HepG2 (cell line): ENCODE data around the gene ABTB2. TPM values are rescaled to one million over a fixed set of nuclear protein-coding genes. Genes with fewer than 3 reads are reported as not detected.

Experiments used
- ATAD3A ChIP-seq: sonication (generic); formaldehyde crosslinking; IDR thresholded peaks from 2 replicates; pipeline ENCODE4 v1.4.0; 2020; ENCODE audit warnings: missing genetic modification reagents
- BORCS8-MEF2B ChIP-seq: sonication (generic); formaldehyde crosslinking; IDR thresholded peaks from 2 replicates; pipeline ENCODE4 v1.8.0; 2022; ENCODE audit warnings: mild to moderate bottlenecking, missing genetic modification reagents
- CENPT ChIP-seq: sonication (generic); formaldehyde crosslinking; IDR thresholded peaks from 2 replicates; pipeline ENCODE4 v1.8.0; 2022; ENCODE audit warnings: low read depth, mild to moderate bottlenecking, moderate library complexity, missing genetic modification reagents
- FUBP1 ChIP-seq: sonication (generic); formaldehyde crosslinking; IDR thresholded peaks from 2 replicates; pipeline ENCODE4 v1.5.1; 2020; ENCODE audit warnings: missing genetic modification reagents, mild to moderate bottlenecking, borderline replicate concordance
- GABPB1 ChIP-seq: IDR thresholded peaks from 2 replicates; pipeline ENCODE4 v1.6.1; 2016; ENCODE audit warnings: mild to moderate bottlenecking, missing genetic modification reagents, moderate library complexity, missing compliant biosample characterization
- KAT7 ChIP-seq: IDR thresholded peaks from 2 replicates; pipeline ENCODE4 v1.6.1; 2018; ENCODE audit warnings: borderline replicate concordance, missing compliant biosample characterization
- PAF1 ChIP-seq: IDR thresholded peaks from 2 replicates; pipeline ENCODE4 v1.6.1; 2016; ENCODE audit warnings: missing genetic modification reagents, missing compliant biosample characterization
- PHF5A ChIP-seq: IDR thresholded peaks from one replicate; pipeline ENCODE4 v1.6.1; 2018; ENCODE audit warnings: low read depth, missing genetic modification reagents; ENCODE audit not compliant: unreplicated experiment
- RARG ChIP-seq: sonication (generic); formaldehyde crosslinking; IDR thresholded peaks from 2 replicates; pipeline ENCODE4 v1.4.0; 2020; ENCODE audit warnings: low read depth, mild to moderate bottlenecking, missing genetic modification reagents
- SIN3B ChIP-seq: fragments of 150-350 bp; IDR thresholded peaks from 2 replicates; pipeline ENCODE4 v1.6.1; 2014; ENCODE audit warnings: low read length
- THYN1 ChIP-seq: sonication (generic); formaldehyde crosslinking; IDR thresholded peaks from 2 replicates; pipeline ENCODE4 v1.8.1; 2023; ENCODE audit warnings: low read depth, mild to moderate bottlenecking, moderate library complexity, missing genetic modification reagents, borderline replicate concordance
- ZNF562 ChIP-seq: sonication (generic); formaldehyde crosslinking; IDR thresholded peaks from 2 replicates; pipeline ENCODE4 v1.8.0; 2022; ENCODE audit warnings: missing genetic modification reagents, borderline replicate concordance
- ZNF616 ChIP-seq: sonication (generic); formaldehyde crosslinking; IDR thresholded peaks from 2 replicates; pipeline ENCODE4 v1.5.0; 2020; ENCODE audit warnings: low read depth, mild to moderate bottlenecking, missing genetic modification reagents
- ZNF782 ChIP-seq: sonication (generic); formaldehyde crosslinking; IDR thresholded peaks from 2 replicates; pipeline ENCODE4 v1.4.0; 2020; ENCODE audit warnings: missing genetic modification reagents, mild to moderate bottlenecking, borderline replicate concordance
- polyA plus RNA-seq, 8 experiments: library from polyadenylated mRNA; depleted of rRNA in 3 of 8; stranded (reverse) in 7 of 8; unstranded in 1 of 8; fragments of >200 nt; fragmentation: Illumina TruSeq in 4 of 8; extraction: Trizol in 4 of 8; gene quantifications; 2 replicates each; pipeline versions ENCODE4 v1.2.1 to v1.2.3, GENCODE V29; 2011 to 2016; ENCODE audit warnings: low read depth in 4 of 8, missing spikeins in 1 of 8, mixed read lengths in 1 of 8; ENCODE audit not compliant: insufficient read depth in 1 of 8
- total RNA-seq, 5 experiments: library from RNA; depleted of rRNA; stranded (reverse); fragments of >200 nt; fragmentation: Illumina TruSeq; extraction: Trizol; gene quantifications; 2 replicates each; pipeline ENCODE4 v1.2.3, GENCODE V29; 2016; ENCODE audit warnings: low read depth in 1 of 5
- TF ChIP-seq, protein P1 (sequence below): sonication (generic); formaldehyde crosslinking; IDR thresholded peaks from 2 replicates; pipeline ENCODE4 v1.5.1; 2020; ENCODE audit warnings: mild to moderate bottlenecking, missing genetic modification reagents, borderline replicate concordance
- TF ChIP-seq, protein P2 (sequence below): sonication (generic); formaldehyde crosslinking; IDR thresholded peaks from 2 replicates; pipeline ENCODE4 v1.4.0; 2020; ENCODE audit warnings: mild to moderate bottlenecking, missing genetic modification reagents

Gene ABTB2
- total and polyA plus RNA-seq, 2 of the 13 experiments (the other 11 are each of a cell fraction or from before 2014, with no cell fraction given), result 5.1 to 15.4 TPM

- no peak for TF ChIP-seq SIN3B
- TF ChIP-seq ZNF782, result no peak; the same call in 1 of the 2 replicates
- TF ChIP-seq PHF5A, result peak; percentile 91
- TF ChIP-seq, protein P1, sequence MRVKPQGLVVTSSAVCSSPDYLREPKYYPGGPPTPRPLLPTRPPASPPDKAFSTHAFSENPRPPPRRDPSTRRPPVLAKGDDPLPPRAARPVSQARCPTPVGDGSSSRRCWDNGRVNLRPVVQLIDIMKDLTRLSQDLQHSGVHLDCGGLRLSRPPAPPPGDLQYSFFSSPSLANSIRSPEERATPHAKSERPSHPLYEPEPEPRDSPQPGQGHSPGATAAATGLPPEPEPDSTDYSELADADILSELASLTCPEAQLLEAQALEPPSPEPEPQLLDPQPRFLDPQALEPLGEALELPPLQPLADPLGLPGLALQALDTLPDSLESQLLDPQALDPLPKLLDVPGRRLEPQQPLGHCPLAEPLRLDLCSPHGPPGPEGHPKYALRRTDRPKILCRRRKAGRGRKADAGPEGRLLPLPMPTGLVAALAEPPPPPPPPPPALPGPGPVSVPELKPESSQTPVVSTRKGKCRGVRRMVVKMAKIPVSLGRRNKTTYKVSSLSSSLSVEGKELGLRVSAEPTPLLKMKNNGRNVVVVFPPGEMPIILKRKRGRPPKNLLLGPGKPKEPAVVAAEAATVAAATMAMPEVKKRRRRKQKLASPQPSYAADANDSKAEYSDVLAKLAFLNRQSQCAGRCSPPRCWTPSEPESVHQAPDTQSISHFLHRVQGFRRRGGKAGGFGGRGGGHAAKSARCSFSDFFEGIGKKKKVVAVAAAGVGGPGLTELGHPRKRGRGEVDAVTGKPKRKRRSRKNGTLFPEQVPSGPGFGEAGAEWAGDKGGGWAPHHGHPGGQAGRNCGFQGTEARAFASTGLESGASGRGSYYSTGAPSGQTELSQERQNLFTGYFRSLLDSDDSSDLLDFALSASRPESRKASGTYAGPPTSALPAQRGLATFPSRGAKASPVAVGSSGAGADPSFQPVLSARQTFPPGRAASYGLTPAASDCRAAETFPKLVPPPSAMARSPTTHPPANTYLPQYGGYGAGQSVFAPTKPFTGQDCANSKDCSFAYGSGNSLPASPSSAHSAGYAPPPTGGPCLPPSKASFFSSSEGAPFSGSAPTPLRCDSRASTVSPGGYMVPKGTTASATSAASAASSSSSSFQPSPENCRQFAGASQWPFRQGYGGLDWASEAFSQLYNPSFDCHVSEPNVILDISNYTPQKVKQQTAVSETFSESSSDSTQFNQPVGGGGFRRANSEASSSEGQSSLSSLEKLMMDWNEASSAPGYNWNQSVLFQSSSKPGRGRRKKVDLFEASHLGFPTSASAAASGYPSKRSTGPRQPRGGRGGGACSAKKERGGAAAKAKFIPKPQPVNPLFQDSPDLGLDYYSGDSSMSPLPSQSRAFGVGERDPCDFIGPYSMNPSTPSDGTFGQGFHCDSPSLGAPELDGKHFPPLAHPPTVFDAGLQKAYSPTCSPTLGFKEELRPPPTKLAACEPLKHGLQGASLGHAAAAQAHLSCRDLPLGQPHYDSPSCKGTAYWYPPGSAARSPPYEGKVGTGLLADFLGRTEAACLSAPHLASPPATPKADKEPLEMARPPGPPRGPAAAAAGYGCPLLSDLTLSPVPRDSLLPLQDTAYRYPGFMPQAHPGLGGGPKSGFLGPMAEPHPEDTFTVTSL (CRISPR knock-in tag), result peak; percentile 94; the same call in 1 of the 2 replicates
- TF ChIP-seq GABPB1, result peak; percentile 40; the same call in 1 of the 2 replicates
- no peak for TF ChIP-seq PAF1 (CRISPR knock-in tag)
- 0 out of 2 replicates have a peak, but pooled peaks have one; percentile 83 for TF ChIP-seq KAT7 (CRISPR knock-in tag)
- TF ChIP-seq, protein P2, sequence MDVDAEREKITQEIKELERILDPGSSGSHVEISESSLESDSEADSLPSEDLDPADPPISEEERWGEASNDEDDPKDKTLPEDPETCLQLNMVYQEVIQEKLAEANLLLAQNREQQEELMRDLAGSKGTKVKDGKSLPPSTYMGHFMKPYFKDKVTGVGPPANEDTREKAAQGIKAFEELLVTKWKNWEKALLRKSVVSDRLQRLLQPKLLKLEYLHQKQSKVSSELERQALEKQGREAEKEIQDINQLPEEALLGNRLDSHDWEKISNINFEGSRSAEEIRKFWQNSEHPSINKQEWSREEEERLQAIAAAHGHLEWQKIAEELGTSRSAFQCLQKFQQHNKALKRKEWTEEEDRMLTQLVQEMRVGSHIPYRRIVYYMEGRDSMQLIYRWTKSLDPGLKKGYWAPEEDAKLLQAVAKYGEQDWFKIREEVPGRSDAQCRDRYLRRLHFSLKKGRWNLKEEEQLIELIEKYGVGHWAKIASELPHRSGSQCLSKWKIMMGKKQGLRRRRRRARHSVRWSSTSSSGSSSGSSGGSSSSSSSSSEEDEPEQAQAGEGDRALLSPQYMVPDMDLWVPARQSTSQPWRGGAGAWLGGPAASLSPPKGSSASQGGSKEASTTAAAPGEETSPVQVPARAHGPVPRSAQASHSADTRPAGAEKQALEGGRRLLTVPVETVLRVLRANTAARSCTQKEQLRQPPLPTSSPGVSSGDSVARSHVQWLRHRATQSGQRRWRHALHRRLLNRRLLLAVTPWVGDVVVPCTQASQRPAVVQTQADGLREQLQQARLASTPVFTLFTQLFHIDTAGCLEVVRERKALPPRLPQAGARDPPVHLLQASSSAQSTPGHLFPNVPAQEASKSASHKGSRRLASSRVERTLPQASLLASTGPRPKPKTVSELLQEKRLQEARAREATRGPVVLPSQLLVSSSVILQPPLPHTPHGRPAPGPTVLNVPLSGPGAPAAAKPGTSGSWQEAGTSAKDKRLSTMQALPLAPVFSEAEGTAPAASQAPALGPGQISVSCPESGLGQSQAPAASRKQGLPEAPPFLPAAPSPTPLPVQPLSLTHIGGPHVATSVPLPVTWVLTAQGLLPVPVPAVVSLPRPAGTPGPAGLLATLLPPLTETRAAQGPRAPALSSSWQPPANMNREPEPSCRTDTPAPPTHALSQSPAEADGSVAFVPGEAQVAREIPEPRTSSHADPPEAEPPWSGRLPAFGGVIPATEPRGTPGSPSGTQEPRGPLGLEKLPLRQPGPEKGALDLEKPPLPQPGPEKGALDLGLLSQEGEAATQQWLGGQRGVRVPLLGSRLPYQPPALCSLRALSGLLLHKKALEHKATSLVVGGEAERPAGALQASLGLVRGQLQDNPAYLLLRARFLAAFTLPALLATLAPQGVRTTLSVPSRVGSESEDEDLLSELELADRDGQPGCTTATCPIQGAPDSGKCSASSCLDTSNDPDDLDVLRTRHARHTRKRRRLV (CRISPR knock-in tag), result no peak
- 0 out of 2 replicates have a peak, but pooled peaks have one; percentile 51 for TF ChIP-seq ZNF616 (CRISPR knock-in tag)
- TF ChIP-seq CENPT (CRISPR knock-in tag), result no peak
- peak; percentile 20; the same call in 1 of the 2 replicates for TF ChIP-seq BORCS8-MEF2B (CRISPR knock-in tag)
- no peak for TF ChIP-seq RARG (CRISPR knock-in tag)
- no peak for TF ChIP-seq ZNF562
- TF ChIP-seq ATAD3A (CRISPR knock-in tag), result no peak
- TF ChIP-seq THYN1 (CRISPR knock-in tag), result no peak
- no peak for TF ChIP-seq FUBP1 (CRISPR knock-in tag)
Measured at GRCh38 chr11:34344768-34345539, 12.9 kb downstream of the ABTB2 start (continued).
